Stimulated activated naive B cell treated with anti-CD40 and anti-IgM and Interleukin-4, amounts not matched to agents 10 μg/mL and 1 μg/mL and 100 μg/mL, for 72 hours (primary cell): ENCODE measurements around the gene GTSF1L.

Experiments used
- ATAC-seq, 2 donors: fragments of 150-1000 bp; cut with Tn5 transposase; replicated peaks; 2 replicates each; pipeline ENCODE4 v1.10.0; 2021; ENCODE audit warnings: moderate library complexity in 1 of 2
- DNase-seq: peaks from one replicate; pipeline ENCODE4 v3.0.0; 2021
- H3K27ac Mint-ChIP-seq: one replicate; pipeline ENCODE4 v1.8.0; 2022; ENCODE audit warnings: mild to moderate bottlenecking, mixed read lengths
- H3K27me3 Mint-ChIP-seq, 2 donors: one replicate each; pipeline ENCODE4 v1.8.0; 2022; ENCODE audit warnings: mixed read lengths in 2 of 2
- H3K36me3 Mint-ChIP-seq, 2 donors: one replicate each; pipeline ENCODE4 v1.8.0; 2022; ENCODE audit warnings: mixed read lengths in 2 of 2, mild to moderate bottlenecking in 1 of 2
- H3K4me1 Mint-ChIP-seq, 2 donors: one replicate each; pipeline ENCODE4 v1.8.0; 2022; ENCODE audit warnings: mixed read lengths in 2 of 2, mild to moderate bottlenecking in 1 of 2
- H3K4me3 Mint-ChIP-seq, 2 donors: one replicate each; pipeline ENCODE4 v1.8.0; 2022; ENCODE audit warnings: mild to moderate bottlenecking in 2 of 2, mixed read lengths in 2 of 2, moderate library complexity in 1 of 2
- H3K9me3 Mint-ChIP-seq, 2 donors: one replicate each; pipeline ENCODE4 v1.8.0; 2022; ENCODE audit warnings: mixed read lengths in 2 of 2, mild to moderate bottlenecking in 1 of 2

Gene GTSF1L

GRCh38 chr20:43717616-43717995, 9.2 kb downstream of the GTSF1L start:
- ATAC-seq = no peak
- H3K27me3 Mint-ChIP-seq = no peaks in the 10 kb centered on the region
- H3K4me1 Mint-ChIP-seq = peaks cover 0 to 12% of the 10 kb centered on the region in 2 donors
- H3K4me3 Mint-ChIP-seq = no peak overlapping the region
- H3K9me3 Mint-ChIP-seq = peaks cover 0 to 5% of the 10 kb centered on the region in 2 donors
- no peak for DNase-seq
- no peak overlapping the region for H3K27ac Mint-ChIP-seq
- H3K36me3 Mint-ChIP-seq = peaks cover 9 to 11% of the 10 kb centered on the region in 2 donors

GRCh38 chr20:43716757-43717615, 9.8 kb downstream of the GTSF1L start:
- DNase-seq (no peak), ATAC-seq (no peak)
- Mint-ChIP-seq H3K9me3 (peaks cover 0 to 5% of the 10 kb centered on the region in 2 donors), H3K27me3 (no peaks in the 10 kb centered on the region), H3K4me1 (peaks cover 2 to 7% of the 10 kb centered on the region in 2 donors), H3K36me3 (peaks cover 10 to 11% of the 10 kb centered on the region in 2 donors), H3K27ac (no peak overlapping the region), H3K4me3 (no peak overlapping the region)

GRCh38 chr20:43716123-43716522, 10.7 kb downstream of the GTSF1L start:
- no peak for DNase-seq

GRCh38 chr20:43715511-43715910, 11.3 kb downstream of the GTSF1L start:
- Mint-ChIP-seq H3K4me1 (peaks cover 15 to 16% of the 10 kb centered on the region in 2 donors), H3K27ac (no peak overlapping the region), H3K4me3 (no peak overlapping the region), H3K36me3 (peaks cover 14 to 17% of the 10 kb centered on the region in 2 donors), H3K9me3 (peaks cover 0 to 5% of the 10 kb centered on the region in 2 donors), H3K27me3 (no peaks in the 10 kb centered on the region)
- no peak for DNase-seq
- ATAC-seq = no peak

More at GRCh38 chr20:43716123-43716522, 10.7 kb downstream of the GTSF1L start:
- H3K9me3 Mint-ChIP-seq = peaks cover 0 to 5% of the 10 kb centered on the region in 2 donors
- peaks cover 9 to 10% of the 10 kb centered on the region in 2 donors for H3K4me1 Mint-ChIP-seq
- H3K4me3 Mint-ChIP-seq = no peak overlapping the region
- peaks cover 13 to 14% of the 10 kb centered on the region in 2 donors for H3K36me3 Mint-ChIP-seq
- no peak overlapping the region for H3K27ac Mint-ChIP-seq
- no peak for ATAC-seq
- H3K27me3 Mint-ChIP-seq = no peaks in the 10 kb centered on the region

- DNase-seq (no peak), ATAC-seq (no peak)
- Mint-ChIP-seq H3K27me3 (no peaks in the 10 kb centered on the region), H3K4me1 (peaks cover 17 to 20% of the 10 kb centered on the region in 2 donors), H3K9me3 (peaks cover 0 to 3% of the 10 kb centered on the region in 2 donors), H3K36me3 (peaks cover 14 to 17% of the 10 kb centered on the region in 2 donors), H3K27ac (no peak overlapping the region), H3K4me3 (no peak overlapping the region)
Measured at GRCh38 chr20:43715044-43715443, 11.8 kb downstream of the GTSF1L start.

GRCh38 chr20:43711098-43711654, 15.6 kb downstream of the GTSF1L start:
- H3K9me3 Mint-ChIP-seq = no peaks in the 10 kb centered on the region
- ATAC-seq (peak; percentile 56 to 58), DNase-seq (no peak)
- H3K27ac Mint-ChIP-seq = peak overlapping the region; percentile 91
- H3K4me3 Mint-ChIP-seq = peak overlapping the region in 1 of 2 donors; percentile 39
- H3K36me3 Mint-ChIP-seq = peaks cover 17 to 18% of the 10 kb centered on the region in 2 donors
- H3K4me1 Mint-ChIP-seq = peaks cover 26 to 30% of the 10 kb centered on the region in 2 donors
- H3K27me3 Mint-ChIP-seq = no peaks in the 10 kb centered on the region

GRCh38 chr20:43710370-43711044, 16.3 kb downstream of the GTSF1L start:
- peak overlapping the region; percentile 91 for H3K27ac Mint-ChIP-seq
- H3K27me3 Mint-ChIP-seq = no peaks in the 10 kb centered on the region
- no peaks in the 10 kb centered on the region for H3K9me3 Mint-ChIP-seq
- H3K4me3 Mint-ChIP-seq = no peak overlapping the region
- H3K4me1 Mint-ChIP-seq = peaks cover 26 to 30% of the 10 kb centered on the region in 2 donors
- peaks cover 18 to 20% of the 10 kb centered on the region in 2 donors for H3K36me3 Mint-ChIP-seq
- peak; percentile 76 to 80 for ATAC-seq
- peak; percentile 25 for DNase-seq

- H3K4me3 Mint-ChIP-seq = no peak overlapping the region
- no peaks in the 10 kb centered on the region for H3K4me1 Mint-ChIP-seq
- peaks cover 15 to 23% of the 10 kb centered on the region in 2 donors for H3K36me3 Mint-ChIP-seq
- DNase-seq (no peak), ATAC-seq (no peak)
- no peak overlapping the region for H3K27ac Mint-ChIP-seq
- H3K27me3 Mint-ChIP-seq = no peaks in the 10 kb centered on the region
- no peaks in the 10 kb centered on the region for H3K9me3 Mint-ChIP-seq
Measured at GRCh38 chr20:43702502-43702901, 24.3 kb downstream of the GTSF1L start.

- no peak overlapping the region for H3K27ac Mint-ChIP-seq
- H3K27me3 Mint-ChIP-seq = no peaks in the 10 kb centered on the region
- no peaks in the 10 kb centered on the region for H3K4me1 Mint-ChIP-seq
- DNase-seq (no peak), ATAC-seq (no peak)
- H3K4me3 Mint-ChIP-seq = no peak overlapping the region
- H3K36me3 Mint-ChIP-seq = peaks cover 11 to 25% of the 10 kb centered on the region in 2 donors
- H3K9me3 Mint-ChIP-seq = no peaks in the 10 kb centered on the region
Measured at GRCh38 chr20:43700627-43701026, 26.2 kb downstream of the GTSF1L start.

GRCh38 chr20:43699941-43700565, 26.7 kb downstream of the GTSF1L start:
- H3K36me3 Mint-ChIP-seq = peaks cover 7 to 22% of the 10 kb centered on the region in 2 donors
- no peak for ATAC-seq
- no peak overlapping the region for H3K27ac Mint-ChIP-seq
- no peaks in the 10 kb centered on the region for H3K27me3 Mint-ChIP-seq
- H3K4me3 Mint-ChIP-seq = no peak overlapping the region
- no peaks in the 10 kb centered on the region for H3K9me3 Mint-ChIP-seq
- no peak for DNase-seq
- H3K4me1 Mint-ChIP-seq = no peaks in the 10 kb centered on the region

GRCh38 chr20:43695571-43695970, 31.2 kb downstream of the GTSF1L start:
- Mint-ChIP-seq H3K27me3 (no peaks in the 10 kb centered on the region), H3K9me3 (no peaks in the 10 kb centered on the region), H3K36me3 (peaks cover 6 to 14% of the 10 kb centered on the region in 2 donors), H3K27ac (no peak overlapping the region), H3K4me1 (peaks cover 0 to 4% of the 10 kb centered on the region in 2 donors), H3K4me3 (no peak overlapping the region)
- ATAC-seq (no peak), DNase-seq (no peak)

- H3K4me1 Mint-ChIP-seq = peaks cover 4% of the 10 kb centered on the region in 2 donors
- peaks cover 6 to 9% of the 10 kb centered on the region in 2 donors for H3K36me3 Mint-ChIP-seq
- no peaks in the 10 kb centered on the region for H3K27me3 Mint-ChIP-seq
- no peak overlapping the region for H3K27ac Mint-ChIP-seq
- no peaks in the 10 kb centered on the region for H3K9me3 Mint-ChIP-seq
- DNase-seq = no peak
- no peak for ATAC-seq
- H3K4me3 Mint-ChIP-seq = no peak overlapping the region
Measured at GRCh38 chr20:43694763-43695162, 32.0 kb downstream of the GTSF1L start.

- Mint-ChIP-seq H3K4me3 (no peak overlapping the region), H3K27ac (no peak overlapping the region), H3K9me3 (no peaks in the 10 kb centered on the region), H3K27me3 (no peaks in the 10 kb centered on the region), H3K36me3 (peaks cover 5 to 14% of the 10 kb centered on the region in 2 donors), H3K4me1 (peaks cover 10 to 19% of the 10 kb centered on the region in 2 donors)
- DNase-seq (peak; percentile 46), ATAC-seq (peak; percentile 85 to 91)
Measured at GRCh38 chr20:43691928-43692524, 34.8 kb downstream of the GTSF1L start.
